PC-9 (cell line): ENCODE results near the gene GLB1L2. TPM values are rescaled to one million over a fixed set of nuclear protein-coding genes. Genes with fewer than 3 reads are reported as not detected.

Source experiments
- BruUV-seq: library from RNA; stranded (reverse); fragments of 400-500 nt; replicated peaks from 2 replicates; lab custom pipeline; 2021; lab: Mats Ljungman, UMichigan
- CTCF ChIA-PET: fragments of 300-600 bp; sonication (Branson Sonifier 250); formaldehyde crosslinking; loops from one replicate; lab custom pipeline; 2022; ENCODE audit warnings: antibody characterized with exemption; lab: Charles Lee
- POLR2A ChIA-PET: fragments of 300-600 bp; sonication (Branson Sonifier 250); formaldehyde crosslinking; loops from one replicate; lab custom pipeline; 2022; ENCODE audit warnings: antibody characterized with exemption; ENCODE audit not compliant: unreplicated experiment; lab: Charles Lee
- DNase-seq, 2 experiments: peaks; one replicate each; pipeline versions ENCODE4 v3.0.0 to v3.0.0-alpha.2; 2015 to 2022; ENCODE audit warnings: mixed read lengths in 1 of 2
- H2AFZ ChIP-seq: fragments of 200-600 bp; sonication (generic); 2 replicates; pipeline ENCODE4 v1.8.1; 2017; ENCODE audit warnings: antibody characterized with exemption
- H3F3A ChIP-seq: fragments of 200-600 bp; sonication (generic); 2 replicates; pipeline ENCODE4 v1.8.1; 2017; ENCODE audit warnings: antibody characterized with exemption, mild to moderate bottlenecking, low read depth; ENCODE audit not compliant: insufficient read depth
- H3K27ac ChIP-seq: fragments of 200-600 bp; sonication (generic); 2 replicates; pipeline ENCODE4 v1.6.1; 2016; ENCODE audit warnings: mixed run types
- H3K27me3 ChIP-seq: fragments of 200-600 bp; sonication (generic); 2 replicates; pipeline ENCODE4 v1.6.1; 2016; ENCODE audit warnings: low read depth, mixed run types; ENCODE audit not compliant: insufficient read depth
- H3K36me3 ChIP-seq: fragments of 200-600 bp; sonication (generic); 2 replicates; pipeline ENCODE4 v1.6.1; 2016; ENCODE audit warnings: low read depth, mixed run types
- H3K4me1 ChIP-seq: fragments of 200-600 bp; sonication (generic); replicated peaks from 2 replicates; pipeline ENCODE4 v1.6.1; 2016; ENCODE audit warnings: mixed run types; ENCODE audit not compliant: insufficient read depth
- H3K4me2 ChIP-seq: fragments of 200-600 bp; sonication (generic); 2 replicates; pipeline ENCODE4 v1.6.1; 2017; ENCODE audit warnings: mixed run types
- H3K4me3 ChIP-seq: fragments of 200-600 bp; sonication (generic); 2 replicates; pipeline ENCODE4 v1.6.1; 2016; ENCODE audit warnings: mixed run types
- H3K79me2 ChIP-seq: fragments of 200-600 bp; sonication (generic); 2 replicates; pipeline ENCODE4 v1.6.1; 2017; ENCODE audit warnings: low read depth, mixed run types
- H3K9me2 ChIP-seq: fragments of 200-600 bp; sonication (generic); 2 replicates; pipeline ENCODE4 v1.8.1; 2017; ENCODE audit warnings: mild to moderate bottlenecking; ENCODE audit not compliant: insufficient read depth
- H3K9me3 ChIP-seq: fragments of 200-600 bp; sonication (generic); 2 replicates; pipeline ENCODE4 v1.8.1; 2016; ENCODE audit warnings: low read depth; ENCODE audit not compliant: insufficient read depth
- H4K20me1 ChIP-seq: fragments of 200-600 bp; sonication (generic); 2 replicates; pipeline ENCODE4 v1.8.1; 2017; ENCODE audit not compliant: insufficient read depth
- CTCF ChIP-seq: fragments of 200-600 bp; sonication (generic); conservative IDR thresholded peaks from 2 replicates; pipeline ENCODE4 v1.6.1; 2017; ENCODE audit warnings: mixed run types, antibody characterized with exemption, mild to moderate bottlenecking, moderate library complexity
- EZH2 ChIP-seq: fragments of 200-600 bp; sonication (generic); IDR thresholded peaks from 2 replicates; pipeline ENCODE4 v1.8.0; 2017; ENCODE audit warnings: antibody characterized with exemption, low read depth
- intact Hi-C: fragments of 100-400 bp; cut with micrococcal nuclease; formaldehyde crosslinking; loops from one replicate; pipeline ENCODE4 v1.10.0; 2022; ENCODE audit not compliant: unreplicated experiment
- total RNA-seq: library from RNA; stranded (reverse); gene quantifications from 2 replicates; pipeline ENCODE4 v1.2.3, GENCODE V29; 2021

The GLB1L2 gene
- total RNA-seq, 1 experiment from 2014 or later = 32.2 TPM

- ChIA-PET POLR2A (no interaction called here), CTCF (no interaction called here)
- H3K27ac ChIP-seq = no peak overlapping the region
- H3F3A ChIP-seq = peaks cover 11% of the 10 kb centered on the region; the same call in 1 of the 2 replicates
- H4K20me1 ChIP-seq = no peaks in the 10 kb centered on the region; the same call in 1 of the 2 replicates
- intact Hi-C loops = loop anchor here (5.0 kb wide), 1 partner anchor 78 kb away; the partner anchor contains the start of genes ACAD8 and THYN1
- H3K4me2 ChIP-seq = peak overlapping the region; percentile 81
- peaks cover 13% of the 10 kb centered on the region for H3K79me2 ChIP-seq
- 0 out of 2 replicates have a peak overlapping the region, but pooled peaks have one; percentile 69 for H2AFZ ChIP-seq
- no peaks in the 10 kb centered on the region for H3K9me2 ChIP-seq
- H3K36me3 ChIP-seq = no peaks in the 10 kb centered on the region
- no peak for DNase-seq
- peak overlapping the region; percentile 49 for H3K4me3 ChIP-seq
- no peak for TF ChIP-seq EZH2
- no peak for TF ChIP-seq CTCF
- H3K4me1 ChIP-seq = peaks cover 32% of the 10 kb centered on the region
- H3K27me3 ChIP-seq = 0 out of 2 replicates have a peak, but pooled peaks cover 6% of the 10 kb centered on the region
- BruUV-seq = no TSS peak
- H3K9me3 ChIP-seq = no peaks in the 10 kb centered on the region
These were observed 1.0 kb upstream of the GLB1L2 start for GRCh38 chr11:134330611-134331353.

- Histone ChIP-seq H3K4me1 (peaks cover 32% of the 10 kb centered on the region), H3F3A (peaks cover 11% of the 10 kb centered on the region; the same call in 1 of the 2 replicates), H3K4me3 (peak overlapping the region; percentile 99), H3K9me2 (no peaks in the 10 kb centered on the region), H3K79me2 (peaks cover 13% of the 10 kb centered on the region), H2AFZ (peak overlapping the region; percentile 99), H3K36me3 (no peaks in the 10 kb centered on the region), H3K27me3 (0 out of 2 replicates have a peak, but pooled peaks cover 6% of the 10 kb centered on the region), H4K20me1 (no peaks in the 10 kb centered on the region; the same call in 1 of the 2 replicates), H3K4me2 (peak overlapping the region; percentile 92), H3K9me3 (no peaks in the 10 kb centered on the region), H3K27ac (no peak overlapping the region)
- BruUV-seq = no TSS peak
- TF ChIP-seq EZH2 = no peak
- TF ChIP-seq CTCF = no peak; the same call in 1 of the 2 replicates
- peak in 1 of 2 experiments; percentile 29 for DNase-seq
- ChIA-PET CTCF (no interaction called here), POLR2A (no interaction called here)
- intact Hi-C loops = loop anchor here (5.0 kb wide), 1 partner anchor 80 kb away; the partner anchor contains the start of genes ACAD8 and THYN1
These were observed 422 bp downstream of the GLB1L2 start for GRCh38 chr11:134332189-134332631.

GRCh38 chr11:134332782-134333181, 994 bp downstream of the GLB1L2 start:
- H3F3A ChIP-seq = peaks cover 11% of the 10 kb centered on the region; the same call in 1 of the 2 replicates
- BruUV-seq = TSS peak; percentile 40
- H3K36me3 ChIP-seq = no peaks in the 10 kb centered on the region
- ChIA-PET POLR2A (no interaction called here), CTCF (no interaction called here)
- H3K9me2 ChIP-seq = no peaks in the 10 kb centered on the region
- peaks cover 13% of the 10 kb centered on the region for H3K79me2 ChIP-seq
- H2AFZ ChIP-seq = peak overlapping the region; percentile 99
- TF ChIP-seq EZH2 = no peak
- TF ChIP-seq CTCF = no peak
- H3K4me1 ChIP-seq = peaks cover 32% of the 10 kb centered on the region
- no peaks in the 10 kb centered on the region; the same call in 1 of the 2 replicates for H4K20me1 ChIP-seq
- peak overlapping the region; percentile 92 for H3K4me2 ChIP-seq
- 0 out of 2 replicates have a peak, but pooled peaks cover 6% of the 10 kb centered on the region for H3K27me3 ChIP-seq
- DNase-seq = no peak
- H3K9me3 ChIP-seq = no peaks in the 10 kb centered on the region
- peak overlapping the region; percentile 99 for H3K4me3 ChIP-seq
- H3K27ac ChIP-seq = no peak overlapping the region
- intact Hi-C loops = loop anchor here (5.0 kb wide), 1 partner anchor 80 kb away; the partner anchor contains the start of genes ACAD8 and THYN1
